A549 (cell line): ENCODE results near the gene RPTOR. TPM values are rescaled to one million over a fixed set of nuclear protein-coding genes. Genes with fewer than 3 reads are reported as not detected.

Source experiments
- ATAC-seq, 2 experiments: fragments of 200-7000 bp in 1 of 2; fragments of >200 bp in 1 of 2; cut with Nextera tagmentation in 1 of 2; cut with Tn5 transposase in 1 of 2; 3 replicates each; pipeline versions ENCODE4 v1.8.0 to v1.9.1; 2018 to 2020; ENCODE audit warnings: mild to moderate bottlenecking in 1 of 2, moderate library complexity in 1 of 2
- CTCF ChIA-PET: fragments of 300-600 bp; sonication (Branson Sonifier 250); formaldehyde crosslinking; extraction: SDS; loops from one replicate; lab custom pipeline; 2021; ENCODE audit warnings: antibody characterized with exemption, inconsistent platforms; lab: Yijun Ruan, JAX
- POLR2A ChIA-PET: fragments of 350-600 bp; formaldehyde crosslinking; extraction: SDS; loops from one replicate; lab custom pipeline; 2021; ENCODE audit warnings: antibody characterized with exemption, inconsistent platforms; lab: Yijun Ruan, JAX
- DNase-seq, 2 experiments: peaks; one replicate each; pipeline versions ENCODE4 v3.0.0 to v3.0.0-alpha.2; 2011 to 2016; ENCODE audit warnings: low read depth in 1 of 2, low spot score in 1 of 2
- FAIRE-seq: peaks from 2 replicates; lab custom pipeline; 2011; peaks lifted over from hg19 to GRCh38; lab: Jason Lieb, UNC
- H3K27ac ChIP-seq, 2 experiments: fragments of >200 bp; sonication (Bioruptor Twin); formaldehyde crosslinking; 3 replicates each; pipeline ENCODE4 v1.5.1; 2016 to 2017
- H3K4me1 ChIP-seq: fragments of >200 bp; sonication (Bioruptor Twin); formaldehyde crosslinking; 3 replicates; pipeline ENCODE4 v1.6.1; 2016
- H3K4me2 ChIP-seq: fragments of >200 bp; sonication (Bioruptor Twin); formaldehyde crosslinking; 3 replicates; pipeline ENCODE4 v1.6.1; 2016
- H3K4me3 ChIP-seq: fragments of >200 bp; sonication (Bioruptor Twin); formaldehyde crosslinking; 3 replicates; pipeline ENCODE4 v1.5.1; 2016
- H3K9me3 ChIP-seq: fragments of >200 bp; sonication (Bioruptor Twin); formaldehyde crosslinking; 3 replicates; pipeline ENCODE4 v1.6.1; 2016
- BCL3 ChIP-seq: fragments of >200 bp; sonication (Bioruptor Twin); formaldehyde crosslinking; IDR thresholded peaks from 3 replicates; pipeline ENCODE4 v1.6.1; 2016
- CEBPB ChIP-seq, 2 experiments: fragments of >200 bp in 1 of 2; sonication (Bioruptor Twin) in 1 of 2; formaldehyde crosslinking in 1 of 2; IDR thresholded peaks; 2 replicates each; pipeline ENCODE4 v1.6.1; 2012 to 2016
- CTCF ChIP-seq: fragments of >200 bp; sonication (Bioruptor Twin); formaldehyde crosslinking; IDR thresholded peaks from 3 replicates; pipeline ENCODE4 v1.5.1; 2016
- ELK1 ChIP-seq: fragments of 150-350 bp; IDR thresholded peaks from 2 replicates; pipeline ENCODE4 v1.6.1; 2014; ENCODE audit warnings: low read depth, mild to moderate bottlenecking, low read length
- FOSB ChIP-seq: fragments of 250-450 bp; sonication (Bioruptor Pico); IDR thresholded peaks from 2 replicates; pipeline ENCODE4 v1.5.0; 2020; ENCODE audit warnings: mild to moderate bottlenecking, moderate library complexity
- HES2 ChIP-seq: fragments of >200 bp; sonication (Bioruptor Twin); formaldehyde crosslinking; IDR thresholded peaks from 2 replicates; pipeline ENCODE4 v1.6.1; 2016
- JUNB ChIP-seq: fragments of >200 bp; sonication (Bioruptor Twin); formaldehyde crosslinking; IDR thresholded peaks from 2 replicates; pipeline ENCODE4 v1.6.1; 2016
- KDM1A ChIP-seq: fragments of 200-600 bp; sonication (generic); IDR thresholded peaks from 2 replicates; pipeline ENCODE4 v1.6.1; 2016; ENCODE audit warnings: low read depth, mild to moderate bottlenecking
- MAX ChIP-seq: IDR thresholded peaks from 2 replicates; pipeline ENCODE4 v1.6.1; 2012
- MYC ChIP-seq: IDR thresholded peaks from 2 replicates; pipeline ENCODE4 v1.6.1; 2012; ENCODE audit warnings: mild to moderate bottlenecking, inconsistent platforms, low read length, improper control_type of control experiment, borderline replicate concordance
- PBX3 ChIP-seq: IDR thresholded peaks from 2 replicates; pipeline ENCODE4 v1.6.1; 2012
- RFX5 ChIP-seq: fragments of 450-650 bp; IDR thresholded peaks from 2 replicates; pipeline ENCODE4 v1.7.1; 2014; ENCODE audit warnings: antibody characterized with exemption, mild to moderate bottlenecking, moderate library complexity
- RNF2 ChIP-seq: fragments of 200-600 bp; sonication (generic); IDR thresholded peaks from 2 replicates; pipeline ENCODE4 v1.6.1; 2016; ENCODE audit warnings: low read depth, mild to moderate bottlenecking, antibody characterized with exemption, moderate library complexity, borderline replicate concordance
- SREBF2 ChIP-seq: fragments of 450-650 bp; IDR thresholded peaks from 2 replicates; pipeline ENCODE4 v1.6.1; 2014; ENCODE audit warnings: mild to moderate bottlenecking, moderate library complexity
- ZC3H11A ChIP-seq: fragments of 450-650 bp; IDR thresholded peaks from 2 replicates; pipeline ENCODE4 v1.6.1; 2014; ENCODE audit warnings: antibody characterized with exemption, mild to moderate bottlenecking
- WGBS: methylation state at CpG from one replicate; pipeline ENCODE4 v1.1.6; 2017; ENCODE audit errors: missing lambda C conversion rate; 5-methylcytosine and 5-hydroxymethylcytosine counted together
- polyA plus RNA-seq, 4 experiments: library from polyadenylated mRNA; depleted of rRNA in 3 of 4; stranded (reverse); fragments of >200 nt; fragmentation: RNase III in 1 of 4; extraction: RNeasy Plus Mini Kit Qiagen cat#74134 plus additional on column Dnase treatment in 1 of 4; gene quantifications; 2 replicates in 3 of 4; 3 replicates in 1 of 4; pipeline ENCODE4 v1.2.3, GENCODE V29; 2011 to 2017

The RPTOR gene
- polyA plus RNA-seq, 2 of the 4 experiments (the other 2 are of a cell fraction): 10.8 to 27.1 TPM

GRCh38 chr17:80538484-80538883, 6.2 kb upstream of the RPTOR start:
- WGBS: 85% methylated on average over 14 of the region's 14 CpGs
- no peak for FAIRE-seq
- TF ChIP-seq MYC (no peak), RFX5 (no peak), HES2 (no peak), BCL3 (no peak), FOSB (CRISPR knock-in tag) (no peak), JUNB (no peak)
- no peak for DNase-seq
- Histone ChIP-seq H3K9me3 (no peaks in the 10 kb centered on the region), H3K27ac (0 out of 6 replicates have a peak overlapping the region, but pooled peaks of 1 of the 2 experiments have one; percentile 18), H3K4me1 (0 out of 3 replicates have a peak, but pooled peaks cover 3% of the 10 kb centered on the region), H3K4me2 (no peak overlapping the region), H3K4me3 (no peak overlapping the region)
- POLR2A ChIA-PET: no interaction called here
- ATAC-seq: peak; percentile 33 to 53; a peak in 4 of 6 replicates
- CTCF ChIA-PET: interaction anchor here (1.4 to 2.7 kb wide), 2 partner anchors 37 to 61 kb away, joined by 3 to 6 read pairs; no protein-coding TSS in a partner anchor

GRCh38 chr17:80539022-80539641, 5.5 kb upstream of the RPTOR start:
- ATAC-seq (peak; percentile 73 to 79), FAIRE-seq (no peak), DNase-seq (peak; percentile 34 to 41)
- no peak for TF ChIP-seq CTCF
- TF ChIP-seq MAX: 0 out of 2 replicates have a peak, but pooled peaks have one; percentile 17
- H3K27ac ChIP-seq: no peak overlapping the region
- 0 out of 3 replicates have a peak, but pooled peaks cover 3% of the 10 kb centered on the region for H3K4me1 ChIP-seq
- no peak overlapping the region for H3K4me3 ChIP-seq
- POLR2A ChIA-PET: no interaction called here
- CTCF ChIA-PET: interaction anchor here (0.6 to 2.7 kb wide), 4 partner anchors 13 to 62 kb away, joined by 3 to 6 read pairs (median 3); no protein-coding TSS in a partner anchor
- WGBS: 45% methylated on average over 12 of the region's 12 CpGs
- no peaks in the 10 kb centered on the region for H3K9me3 ChIP-seq
- peak overlapping the region; percentile 12; the same call in 1 of the 3 replicates for H3K4me2 ChIP-seq

- peak overlapping the region; percentile 98 for H3K4me2 ChIP-seq
- H3K27ac ChIP-seq: peak overlapping the region; percentile 83 to 91
- ATAC-seq (peak in 1 of 2 experiments; percentile 11; a peak in 3 of 6 replicates), DNase-seq (peak in 1 of 2 experiments; percentile 53), FAIRE-seq (no peak)
- POLR2A ChIA-PET: no interaction called here
- 11% methylated on average over 8 of the region's 8 CpGs for whole genome bisulfite sequencing
- CTCF ChIA-PET: interaction anchor here (1.0 to 2.2 kb wide), 5 partner anchors 10 to 70 kb away, joined by 3 to 11 read pairs (median 5); no protein-coding TSS in a partner anchor
- TF ChIP-seq KDM1A: 0 out of 2 replicates have a peak, but pooled peaks have one; percentile 25
- no peak for TF ChIP-seq SREBF2
- H3K4me3 ChIP-seq: peak overlapping the region; percentile 82
- peaks cover 29% of the 10 kb centered on the region for H3K4me1 ChIP-seq
- H3K9me3 ChIP-seq: no peaks in the 10 kb centered on the region
These were observed 825 bp downstream of the RPTOR start for GRCh38 chr17:80545499-80545826.

GRCh38 chr17:80546267-80546666, 1.6 kb downstream of the RPTOR start:
- no peak for DNase-seq
- WGBS: 74% methylated on average over 5 of the region's 5 CpGs
- Histone ChIP-seq H3K4me3 (peak overlapping the region; percentile 82; the same call in 2 of the 3 replicates), H3K4me2 (peak overlapping the region; percentile 98), H3K4me1 (peaks cover 29% of the 10 kb centered on the region), H3K9me3 (no peaks in the 10 kb centered on the region), H3K27ac (no peak overlapping the region)
- FAIRE-seq: no peak
- ATAC-seq: no peak
- POLR2A ChIA-PET: no interaction called here
- CTCF ChIA-PET: interaction anchor here (0.9 to 2.2 kb wide), 7 partner anchors 9 to 435 kb away, joined by 3 to 11 read pairs (median 4); no protein-coding TSS in a partner anchor
- TF ChIP-seq ZC3H11A (no peak), CTCF (no peak), RNF2 (no peak), HES2 (no peak), ELK1 (no peak), PBX3 (no peak), CEBPB (IDR thresholded peaks at IDR 0.05) (no peak)
